ENCODE measurements around the gene EML6.

GRCh38 chr2:54830546-54830945 is 107.1 kb downstream of the EML6 start:
- TF ChIP-seq CTCF (IDR thresholded peaks at IDR 0.05), result no peak
- TF ChIP-seq POLR2A (IDR thresholded peaks at IDR 0.05), result no peak
